WERI-Rb-1 (cell line): ENCODE results near the gene HOXB3.

Source experiments
- DNase-seq: peaks from one replicate; pipeline ENCODE4 v3.0.0-alpha.2; 2020
- H3K27ac ChIP-seq: fragments of 250-450 bp; sonication (Bioruptor Pico); 2 replicates; pipeline ENCODE4 v1.5.1; 2020; ENCODE audit warnings: mild to moderate bottlenecking, moderate library complexity
- H3K27me3 ChIP-seq: fragments of 250-450 bp; sonication (Bioruptor Pico); 2 replicates; pipeline ENCODE4 v1.5.1; 2021; ENCODE audit warnings: mild to moderate bottlenecking, low read depth, moderate library complexity; ENCODE audit not compliant: insufficient read depth, severe bottlenecking
- H3K36me3 ChIP-seq: fragments of 250-450 bp; sonication (Bioruptor Pico); 2 replicates; pipeline ENCODE4 v1.5.1; 2020; ENCODE audit warnings: mild to moderate bottlenecking, moderate library complexity
- H3K4me3 ChIP-seq: 2 replicates; pipeline ENCODE4 v1.5.1; 2011; ENCODE audit warnings: low read depth, mild to moderate bottlenecking, control low read depth, low read length
- H3K9me3 ChIP-seq: fragments of 250-450 bp; sonication (Bioruptor Pico); 2 replicates; pipeline ENCODE4 v1.5.1; 2021; ENCODE audit warnings: mild to moderate bottlenecking, moderate library complexity; ENCODE audit not compliant: severe bottlenecking
- CTCF ChIP-seq: IDR thresholded peaks from 2 replicates; pipeline ENCODE4 v1.5.1; 2011; ENCODE audit warnings: low read depth, mild to moderate bottlenecking, control low read depth, inconsistent platforms, low read length

HOXB3 gene

GRCh38 chr17:48528153-48528935 lies 61.7 kb downstream of the HOXB3 start:
- Histone ChIP-seq H3K27me3 (peaks cover 98% of the 10 kb centered on the region), H3K36me3 (no peaks in the 10 kb centered on the region), H3K9me3 (peaks cover 14% of the 10 kb centered on the region), H3K4me3 (no peak overlapping the region), H3K27ac (no peak overlapping the region)
- DNase-seq, result no peak
- no peak for TF ChIP-seq CTCF

- no peak for TF ChIP-seq CTCF
- no peak for DNase-seq
- H3K27ac ChIP-seq, result no peak overlapping the region
- H3K9me3 ChIP-seq, result peaks cover 14% of the 10 kb centered on the region
- peaks cover 98% of the 10 kb centered on the region for H3K27me3 ChIP-seq
- no peak overlapping the region for H3K4me3 ChIP-seq
- no peaks in the 10 kb centered on the region for H3K36me3 ChIP-seq
Observed at GRCh38 chr17:48527547-48527932, 62.5 kb downstream of the HOXB3 start.

GRCh38 chr17:48526608-48527546 lies 63.2 kb downstream of the HOXB3 start:
- Histone ChIP-seq H3K4me3 (no peak overlapping the region), H3K9me3 (peaks cover 14% of the 10 kb centered on the region), H3K27me3 (peaks cover 98% of the 10 kb centered on the region), H3K36me3 (no peaks in the 10 kb centered on the region), H3K27ac (no peak overlapping the region)
- TF ChIP-seq CTCF, result no peak
- no peak for DNase-seq

GRCh38 chr17:48523010-48523409 lies 67.0 kb downstream of the HOXB3 start:
- Histone ChIP-seq H3K27me3 (peaks cover 98% of the 10 kb centered on the region), H3K9me3 (peaks cover 6% of the 10 kb centered on the region), H3K4me3 (no peak overlapping the region), H3K36me3 (no peaks in the 10 kb centered on the region), H3K27ac (no peak overlapping the region)
- no peak for DNase-seq
- no peak for TF ChIP-seq CTCF

- TF ChIP-seq CTCF, result no peak
- DNase-seq, result peak; percentile 30
- Histone ChIP-seq H3K36me3 (no peaks in the 10 kb centered on the region), H3K27me3 (peaks cover 99% of the 10 kb centered on the region), H3K27ac (no peak overlapping the region), H3K9me3 (peaks cover 10% of the 10 kb centered on the region), H3K4me3 (no peak overlapping the region)
Observed at GRCh38 chr17:48522031-48522653, 67.9 kb downstream of the HOXB3 start.
